ENCODE measurements around the gene VARS1. TPM values are rescaled to one million over a fixed set of nuclear protein-coding genes. Genes with fewer than 3 reads are reported as not detected.

VARS1 gene
- total RNA-seq, 1 experiment from 2014 or later: 89.8 TPM

GRCh38 chr6:31765559-31765909 is 30.0 kb downstream of the VARS1 start:
- Histone ChIP-seq H2AFZ (ENCODE audit: low read length) (no peak overlapping the region), H3K36me3 (ENCODE audit: low read depth, low read length) (peaks cover 2% of the 10 kb centered on the region; the same call in 1 of the 2 replicates), H3F3A (ENCODE audit: low read length, unreplicated experiment) (no peaks in the 10 kb centered on the region), H3K4me3 (ENCODE audit: low read length) (no peak overlapping the region), H3K9me2 (replicated peaks; ENCODE audit: low read length) (no peaks in the 10 kb centered on the region), H3K9me3 (ENCODE audit: low read length) (no peaks in the 10 kb centered on the region), H3K27me3 (ENCODE audit: low read length) (no peaks in the 10 kb centered on the region), H3K4me1 (ENCODE audit: insufficient read depth, low read length) (0 out of 2 replicates have a peak, but pooled peaks cover 5% of the 10 kb centered on the region), H3K4me2 (ENCODE audit: low read length) (no peak overlapping the region), H3K27ac (ENCODE audit: low read length) (no peak overlapping the region), H3K9ac (ENCODE audit: low read length) (no peak overlapping the region), H3K79me2 (ENCODE audit: low read length) (no peaks in the 10 kb centered on the region), H4K20me1 (ENCODE audit: low read length) (no peaks in the 10 kb centered on the region)
- TF ChIP-seq EZH2 (IDR thresholded peaks at IDR 0.05; ENCODE audit: low read length, unreplicated experiment): no peak
- no peak for TF ChIP-seq EZH2phosphoT487 (IDR thresholded peaks at IDR 0.05; ENCODE audit: borderline replicate concordance, low read length)
- TF ChIP-seq CTCF (conservative IDR thresholded peaks at IDR 0.05; ENCODE audit: low read depth, low read length): no peak
- ATAC-seq: no peak
- no peak for DNase-seq
- intact Hi-C loops (cut with micrococcal nuclease): loop anchor here (10.0 kb wide), 1 partner anchor 51 kb away; the partner anchor contains the start of gene LY6G6D
- POLR2A ChIA-PET (ENCODE audit: unreplicated experiment): no interaction called here
- no TSS peak for BruUV-seq (replicated peaks)
- CTCF ChIA-PET: interaction anchor here (0.6 kb wide), 1 partner anchor 47 kb away, joined by 3 read pairs; no protein-coding TSS in a partner anchor

- no peaks in the 10 kb centered on the region for H4K20me1 ChIP-seq (ENCODE audit: low read length)
- H3K9me3 ChIP-seq (ENCODE audit: low read length): no peaks in the 10 kb centered on the region
- no peak overlapping the region for H3K27ac ChIP-seq (ENCODE audit: low read length)
- H3K36me3 ChIP-seq (ENCODE audit: low read depth, low read length): no peaks in the 10 kb centered on the region
- no peak for DNase-seq
- no peak for ATAC-seq
- no peak for TF ChIP-seq CTCF (conservative IDR thresholded peaks at IDR 0.05; ENCODE audit: low read depth, low read length)
- TF ChIP-seq EZH2phosphoT487 (IDR thresholded peaks at IDR 0.05; ENCODE audit: borderline replicate concordance, low read length): no peak
- H2AFZ ChIP-seq (ENCODE audit: low read length): no peak overlapping the region
- CTCF ChIA-PET: interaction anchor here (0.6 kb wide), 1 partner anchor 66 kb away, joined by 6 read pairs; no protein-coding TSS in a partner anchor
- intact Hi-C loops (cut with micrococcal nuclease): loop anchor here (10.0 kb wide), 1 partner anchor 49 kb away; the partner anchor contains the start of gene LY6G6D
- H3F3A ChIP-seq (ENCODE audit: low read length, unreplicated experiment): no peaks in the 10 kb centered on the region
- H3K9ac ChIP-seq (ENCODE audit: low read length): no peak overlapping the region
- H3K4me1 ChIP-seq (ENCODE audit: insufficient read depth, low read length): 0 out of 2 replicates have a peak, but pooled peaks cover 5% of the 10 kb centered on the region
- H3K27me3 ChIP-seq (ENCODE audit: low read length): no peaks in the 10 kb centered on the region
- H3K4me3 ChIP-seq (ENCODE audit: low read length): no peak overlapping the region
- POLR2A ChIA-PET (ENCODE audit: unreplicated experiment): no interaction called here
- H3K79me2 ChIP-seq (ENCODE audit: low read length): no peaks in the 10 kb centered on the region
- no peak overlapping the region for H3K4me2 ChIP-seq (ENCODE audit: low read length)
- no peaks in the 10 kb centered on the region for H3K9me2 ChIP-seq (replicated peaks; ENCODE audit: low read length)
- BruUV-seq (replicated peaks): no TSS peak
These were observed 31.4 kb downstream of the VARS1 start for GRCh38 chr6:31764198-31764597.

GRCh38 chr6:31763619-31763940 is 32.0 kb downstream of the VARS1 start:
- H2AFZ ChIP-seq (ENCODE audit: low read length): no peak overlapping the region
- H3K9ac ChIP-seq (ENCODE audit: low read length): no peak overlapping the region
- H3K9me2 ChIP-seq (replicated peaks; ENCODE audit: low read length): no peaks in the 10 kb centered on the region
- no peaks in the 10 kb centered on the region for H3K79me2 ChIP-seq (ENCODE audit: low read length)
- TF ChIP-seq EZH2phosphoT487 (IDR thresholded peaks at IDR 0.05; ENCODE audit: borderline replicate concordance, low read length) (no peak), EZH2 (IDR thresholded peaks at IDR 0.05; ENCODE audit: low read length, unreplicated experiment) (no peak), CTCF (conservative IDR thresholded peaks at IDR 0.05; ENCODE audit: low read depth, low read length) (no peak)
- no peaks in the 10 kb centered on the region for H3K36me3 ChIP-seq (ENCODE audit: low read depth, low read length)
- H3K4me3 ChIP-seq (ENCODE audit: low read length): no peak overlapping the region
- H3F3A ChIP-seq (ENCODE audit: low read length, unreplicated experiment): no peaks in the 10 kb centered on the region
- 0 out of 2 replicates have a peak, but pooled peaks cover 5% of the 10 kb centered on the region for H3K4me1 ChIP-seq (ENCODE audit: insufficient read depth, low read length)
- peak; percentile 46 for DNase-seq
- ATAC-seq: peak; percentile 84
- no peak overlapping the region for H3K27ac ChIP-seq (ENCODE audit: low read length)
- no peaks in the 10 kb centered on the region for H3K27me3 ChIP-seq (ENCODE audit: low read length)
- H3K4me2 ChIP-seq (ENCODE audit: low read length): no peak overlapping the region
- no peaks in the 10 kb centered on the region for H3K9me3 ChIP-seq (ENCODE audit: low read length)
- intact Hi-C loops (cut with micrococcal nuclease): loop anchor here (10.0 kb wide), 1 partner anchor 49 kb away; the partner anchor contains the start of gene LY6G6D
- no TSS peak for BruUV-seq (replicated peaks)
- H4K20me1 ChIP-seq (ENCODE audit: low read length): no peaks in the 10 kb centered on the region
- CTCF ChIA-PET: no interaction called here
- POLR2A ChIA-PET (ENCODE audit: unreplicated experiment): no interaction called here

All from PC-3 (cell line).